WTC11 (cell line): ENCODE measurements around the gene TMEM184A.

Experiments used
- CREB1 ChIP-seq: sonication (generic); formaldehyde crosslinking; IDR thresholded peaks from 2 replicates; pipeline ENCODE4 v1.8.0; 2023; ENCODE audit warnings: mild to moderate bottlenecking, missing genetic modification reagents
- CTCF ChIP-seq: fragments of 200-600 bp; IDR thresholded peaks from 2 replicates; pipeline ENCODE4 v1.8.0; 2022; ENCODE audit warnings: antibody characterized with exemption
- FOXJ3 ChIP-seq: sonication (generic); formaldehyde crosslinking; IDR thresholded peaks from 2 replicates; pipeline ENCODE4 v1.9.0; 2021; ENCODE audit warnings: missing genetic modification reagents, mild to moderate bottlenecking, borderline replicate concordance
- ZNF416 ChIP-seq: fragments of 250-450 bp; sonication (Bioruptor Pico); IDR thresholded peaks from 2 replicates; pipeline ENCODE4 v1.9.0; 2021; ENCODE audit warnings: mild to moderate bottlenecking, inconsistent platforms

GRCh38 chr7:1550846-1551155 is 5.2 kb downstream of the TMEM184A start:
- TF ChIP-seq CREB1 (CRISPR knock-in tag) = no peak
- no peak for TF ChIP-seq CTCF
- no peak for TF ChIP-seq ZNF416
- no peak for TF ChIP-seq FOXJ3 (CRISPR knock-in tag)
